Tongue (tissue), 2 donors: Measurements from ENCODE around the gene GPR158. TPM values are rescaled to one million over a fixed set of nuclear protein-coding genes. Genes with fewer than 3 reads are reported as not detected.
"Not testable (repeated sequence)": the region's sequence is repeated elsewhere in the genome, so short reads cannot be mapped to it uniquely, and the experiment has no call there.

Source experiments
- DNase-seq: peaks from one replicate; pipeline ENCODE4 v3.0.0-alpha.2; 2015
- total RNA-seq: library from RNA; depleted of rRNA; stranded (reverse); fragments of >200 nt; gene quantifications from one replicate; pipeline ENCODE4 v1.2.3, GENCODE V29; 2014

The GPR158 gene
- total RNA-seq, 1 donor from 2014 or later = 0.10 TPM

DNA sequence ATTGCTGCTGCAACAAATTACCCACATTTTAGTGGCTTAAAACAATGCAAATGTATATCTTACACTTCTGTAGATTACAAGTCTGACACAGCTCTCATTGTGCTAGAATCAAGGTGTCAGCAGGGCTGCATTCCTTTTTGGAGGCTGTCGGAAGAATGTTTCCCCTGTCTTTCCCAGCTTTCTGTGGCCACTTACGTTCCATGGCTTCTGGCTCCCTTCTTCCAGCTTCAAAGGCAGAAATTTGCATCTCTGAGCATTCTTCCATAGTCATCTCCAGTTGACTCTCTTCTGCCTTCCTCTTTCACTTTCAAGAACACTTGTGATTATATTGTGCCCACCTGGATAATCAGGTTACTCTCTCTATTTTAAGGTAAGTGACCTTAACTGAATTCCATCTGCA, 125.3 kb downstream of the GPR158 start:
- no peak for DNase-seq

DNA sequence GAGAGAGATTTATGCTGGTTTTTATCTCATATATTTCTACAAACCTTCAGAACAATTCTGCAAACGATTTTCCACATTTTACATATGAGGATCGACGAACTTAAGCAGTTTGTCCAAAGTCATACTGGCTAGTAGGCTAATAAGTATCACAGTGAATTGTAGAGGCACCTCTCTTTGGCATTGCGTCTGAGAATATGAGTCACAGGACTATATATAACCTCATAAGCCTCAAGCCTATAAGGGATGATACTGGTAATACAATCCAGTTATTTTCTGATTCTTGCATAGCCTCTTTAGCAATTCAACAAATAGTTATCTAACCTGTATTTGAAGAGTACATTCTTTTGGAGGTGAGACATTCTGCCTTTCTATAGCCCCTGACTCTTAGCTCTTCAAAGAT, 129.8 kb downstream of the GPR158 start:
- DNase-seq = no peak

DNA sequence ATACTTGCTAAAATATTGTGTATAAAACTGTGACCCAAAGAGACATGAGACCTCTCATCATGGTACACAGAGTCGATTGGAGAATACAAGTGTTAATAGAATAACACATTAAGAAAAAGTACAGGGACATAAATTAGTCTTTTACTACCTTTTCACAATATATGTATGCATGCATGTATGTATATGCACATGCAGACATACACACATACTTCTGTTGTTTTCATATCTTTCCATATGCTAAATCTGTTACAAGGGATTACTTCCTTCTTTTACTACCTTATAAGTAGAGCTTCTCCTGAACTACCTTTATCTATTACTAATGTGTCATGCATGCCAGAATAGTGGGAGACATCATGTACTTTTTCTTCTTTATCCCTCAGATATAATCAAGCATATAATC, 131.6 kb downstream of the GPR158 start:
- no peak for DNase-seq

DNA sequence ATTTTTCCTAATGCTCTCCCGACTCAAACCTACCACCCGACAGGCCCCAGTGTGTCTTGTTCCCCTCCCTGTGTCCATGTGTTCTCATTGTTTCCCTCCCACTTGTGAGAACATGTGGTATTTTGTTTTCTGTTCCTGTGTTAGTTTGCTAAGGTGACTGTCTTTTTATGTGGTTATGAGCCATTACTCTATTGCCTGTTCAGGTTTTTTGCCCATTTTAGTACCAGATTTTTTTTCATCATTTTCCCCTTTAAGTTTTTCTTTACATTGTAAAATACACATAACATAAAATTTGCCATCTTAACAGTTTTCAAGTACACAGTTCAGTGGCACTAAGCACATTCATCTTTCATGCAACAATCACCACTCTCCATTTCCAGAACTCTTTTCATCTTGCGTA, 133.5 kb downstream of the GPR158 start:
- no peak for DNase-seq

DNA sequence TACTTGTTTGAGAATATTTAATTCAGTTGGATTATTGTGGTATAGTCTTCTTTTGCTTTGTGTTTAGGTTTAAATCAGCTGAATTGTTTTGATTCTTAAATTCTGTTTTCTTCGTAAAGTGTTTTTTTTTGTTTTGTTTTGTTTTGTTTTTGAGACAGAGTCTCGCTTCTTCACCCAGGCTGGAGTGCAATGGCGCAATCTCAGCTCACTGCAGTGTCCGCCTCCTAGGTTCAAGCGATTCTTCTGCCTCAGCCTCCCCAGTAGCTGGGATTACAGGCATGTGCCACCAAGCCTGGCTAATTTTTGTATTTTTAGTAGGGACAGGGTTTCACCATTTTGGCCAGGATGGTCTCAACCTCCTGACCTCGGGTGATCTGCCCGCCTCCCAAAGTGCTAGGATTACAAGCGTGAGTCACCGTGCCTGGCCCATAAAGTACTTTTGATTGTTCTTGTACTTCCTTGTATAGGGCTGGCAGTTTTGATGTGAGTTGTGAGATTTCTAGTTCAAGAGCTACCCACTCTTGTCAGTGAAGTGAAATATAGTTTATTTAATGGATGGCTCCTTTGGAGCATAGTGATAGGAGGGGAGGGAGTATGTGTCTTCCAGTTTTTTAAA, 142.9 kb downstream of the GPR158 start:
- not testable (repeated sequence) for DNase-seq

DNA sequence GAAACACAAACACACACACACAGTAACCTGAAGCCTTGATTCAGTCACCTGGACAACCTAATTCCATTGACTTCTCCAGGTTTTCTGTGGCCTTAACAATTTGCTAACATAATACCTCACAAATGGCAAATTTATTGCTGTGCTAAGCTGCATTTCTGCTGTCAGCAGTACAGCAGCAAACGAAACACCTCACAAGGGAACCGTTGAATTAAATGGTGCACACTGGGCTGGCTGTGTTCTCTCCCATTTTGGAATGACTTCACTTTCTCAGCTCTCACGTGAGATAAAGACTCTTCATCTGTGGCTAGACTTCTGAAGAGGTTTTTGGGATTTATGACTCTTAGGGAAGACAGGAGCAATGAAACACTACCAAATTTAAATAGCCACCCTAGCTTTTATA, 152.5 kb downstream of the GPR158 start:
- DNase-seq = no peak

DNA sequence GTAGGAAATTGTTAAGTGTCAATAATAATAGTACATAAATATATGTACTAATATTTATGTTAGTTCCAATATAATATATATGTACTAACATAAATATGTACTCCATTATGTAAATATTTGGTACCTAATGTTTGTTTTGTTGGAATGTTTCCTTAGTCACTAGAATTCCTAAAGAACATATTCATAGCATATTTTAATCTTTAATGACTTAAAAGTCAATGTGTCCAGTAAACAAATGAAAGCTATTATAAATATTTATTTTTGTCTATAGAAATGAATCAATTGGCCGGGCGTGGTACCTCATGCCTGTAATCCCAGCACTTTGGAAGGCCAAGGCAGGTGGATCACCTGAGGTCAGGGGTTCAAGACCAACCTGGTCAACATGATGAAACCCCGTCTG, 153.6 kb downstream of the GPR158 start:
- no peak for DNase-seq

DNA sequence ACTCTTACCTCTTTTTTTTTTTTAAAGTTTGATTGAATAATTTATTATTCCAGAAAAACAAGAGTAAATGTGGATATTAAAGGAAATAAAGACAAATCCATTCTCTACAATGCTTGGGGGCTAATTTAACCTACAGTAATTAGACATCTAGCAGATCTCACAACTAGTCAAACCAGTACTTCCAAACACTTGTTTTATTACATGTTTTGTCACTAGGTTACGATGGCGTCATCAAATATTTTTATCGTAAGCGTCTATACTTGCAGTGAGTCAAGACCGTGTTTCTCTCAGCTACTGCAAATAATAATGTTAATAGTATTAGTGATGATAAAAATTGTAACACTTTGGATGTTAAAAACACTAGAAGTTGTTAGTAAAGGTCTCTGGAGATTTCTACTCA, 154.8 kb downstream of the GPR158 start:
- not testable (repeated sequence) for DNase-seq

DNA sequence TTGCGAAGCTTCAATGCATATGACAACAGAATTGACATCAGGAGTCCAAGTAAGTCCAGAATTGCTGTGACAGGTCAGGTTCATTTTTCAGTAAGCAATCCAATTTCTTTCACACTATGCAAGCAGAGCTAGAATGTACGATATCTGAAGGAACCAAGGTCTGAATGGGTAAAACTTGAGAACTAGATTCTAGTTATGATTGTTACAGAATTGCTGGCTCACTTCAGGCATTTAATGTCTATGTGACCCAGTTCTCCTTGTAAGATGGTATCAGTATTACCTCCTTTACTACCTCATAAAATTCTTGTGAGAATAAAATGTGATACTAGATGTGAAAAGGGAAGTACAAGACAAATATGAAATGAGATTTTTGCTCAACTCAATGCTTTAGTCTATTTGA, 159.6 kb downstream of the GPR158 start:
- DNase-seq = no peak

DNA sequence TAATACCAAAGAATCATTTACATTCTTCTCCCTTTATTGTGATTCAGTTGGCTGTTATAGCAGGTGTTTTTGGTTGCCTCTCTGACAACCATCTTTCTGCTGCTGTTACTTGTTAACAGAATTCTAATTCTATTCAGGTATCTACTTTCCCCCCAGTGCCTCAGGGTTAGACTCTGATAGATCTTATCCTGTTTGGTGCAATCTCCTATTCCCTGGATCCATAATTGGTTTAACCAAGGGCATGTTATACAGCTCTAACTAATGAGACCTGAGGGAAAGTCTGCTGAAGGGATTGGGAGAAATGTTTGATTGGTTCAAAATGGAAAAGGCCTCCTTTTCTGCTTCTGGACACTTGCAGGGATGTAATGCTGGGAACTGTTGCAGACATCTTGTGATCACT, 161.5 kb downstream of the GPR158 start:
- no peak for DNase-seq

DNA sequence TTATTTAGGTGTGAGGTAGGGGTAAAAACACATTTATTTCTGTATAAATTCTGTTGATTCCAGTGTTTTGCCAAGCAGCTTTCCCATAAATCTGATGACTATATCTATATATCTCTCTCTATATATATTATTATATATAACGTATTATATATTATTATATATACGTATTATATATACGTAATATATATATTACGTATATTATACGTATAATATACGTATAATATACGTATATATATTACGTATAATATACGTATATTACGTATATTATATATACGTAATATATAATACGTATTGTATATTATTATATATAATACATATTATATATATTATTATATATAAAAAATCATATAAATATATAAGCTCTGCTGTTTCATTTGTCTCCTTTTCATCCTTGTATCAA, 163.5 kb downstream of the GPR158 start:
- no peak for DNase-seq

DNA sequence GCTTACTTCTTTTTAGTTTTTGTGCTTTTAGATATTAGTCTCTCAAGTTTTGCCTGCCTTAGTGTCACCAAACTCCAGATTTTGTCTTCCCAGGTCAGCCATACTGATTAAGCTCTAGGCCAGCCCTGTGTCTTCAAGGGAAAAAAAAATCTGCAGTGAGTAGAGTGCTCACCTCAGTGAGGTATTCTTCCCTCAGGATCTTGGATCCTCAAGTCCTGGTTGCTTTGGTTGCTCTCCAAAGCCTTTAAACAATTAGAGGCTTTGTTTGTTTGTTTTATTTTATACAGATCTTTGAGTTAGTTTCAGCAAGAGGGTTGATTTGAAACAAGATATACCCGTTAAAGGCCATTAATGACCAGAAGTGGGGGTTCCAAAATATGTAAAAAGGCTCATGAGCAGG, 165.2 kb downstream of the GPR158 start:
- DNase-seq = no peak

DNA sequence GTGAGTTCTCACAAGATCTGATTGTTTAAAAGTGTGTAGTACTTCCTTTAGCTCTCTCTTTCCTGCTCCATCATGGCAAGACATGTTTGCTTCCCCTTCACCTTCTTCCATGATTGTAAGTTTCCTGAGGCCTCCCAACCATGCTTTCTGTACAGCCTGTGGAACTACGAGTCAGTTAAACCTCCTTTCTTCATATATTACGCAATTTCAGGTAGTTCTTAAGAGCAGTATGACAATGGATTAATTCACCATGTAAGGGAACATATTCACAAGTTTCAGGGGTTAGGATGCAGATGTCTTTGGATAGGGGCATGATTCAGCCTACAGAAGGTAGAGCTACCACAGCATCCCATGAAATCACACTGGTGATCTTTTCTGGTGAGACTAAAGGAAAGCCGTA, 174.7 kb downstream of the GPR158 start:
- no peak for DNase-seq

DNA sequence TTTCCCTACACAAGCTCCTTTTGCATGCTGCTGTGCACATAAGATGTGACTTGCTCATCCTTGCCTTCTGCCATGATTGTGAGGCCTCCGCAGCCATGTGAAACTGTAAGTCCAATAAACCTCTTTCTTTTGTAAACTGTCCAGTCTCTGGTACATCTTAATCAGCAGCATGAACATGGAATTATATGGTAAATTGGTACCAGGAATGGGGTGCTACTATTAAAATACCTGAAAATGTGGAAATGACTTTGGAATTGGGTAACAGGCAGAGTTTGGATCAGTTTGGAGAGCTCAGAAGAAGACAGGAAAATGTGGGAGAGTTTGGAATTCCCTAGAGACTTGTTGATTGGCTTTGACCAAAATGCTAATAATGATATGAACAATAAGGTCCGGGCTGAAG, 181.8 kb downstream of the GPR158 start:
- no peak for DNase-seq

DNA sequence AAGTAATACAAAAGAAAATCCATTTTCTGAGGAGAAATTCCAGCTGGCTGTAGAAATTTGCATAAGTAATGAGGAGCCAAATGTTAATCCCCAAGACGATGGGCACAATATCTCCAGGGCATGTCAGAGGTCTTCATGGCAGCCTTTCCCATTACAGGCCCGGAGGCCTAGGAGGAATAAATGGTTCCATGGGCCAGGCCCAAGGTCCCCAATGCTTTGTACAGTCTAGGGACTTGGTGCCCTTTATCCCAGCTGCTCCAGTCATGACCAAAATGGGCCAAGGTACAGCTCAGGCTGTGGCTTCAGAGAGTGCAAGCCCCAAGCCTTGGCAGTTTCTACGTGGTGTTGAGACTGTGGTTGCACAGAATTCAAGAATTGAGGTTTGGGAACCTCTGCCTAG, 182.5 kb downstream of the GPR158 start:
- DNase-seq = no peak

DNA sequence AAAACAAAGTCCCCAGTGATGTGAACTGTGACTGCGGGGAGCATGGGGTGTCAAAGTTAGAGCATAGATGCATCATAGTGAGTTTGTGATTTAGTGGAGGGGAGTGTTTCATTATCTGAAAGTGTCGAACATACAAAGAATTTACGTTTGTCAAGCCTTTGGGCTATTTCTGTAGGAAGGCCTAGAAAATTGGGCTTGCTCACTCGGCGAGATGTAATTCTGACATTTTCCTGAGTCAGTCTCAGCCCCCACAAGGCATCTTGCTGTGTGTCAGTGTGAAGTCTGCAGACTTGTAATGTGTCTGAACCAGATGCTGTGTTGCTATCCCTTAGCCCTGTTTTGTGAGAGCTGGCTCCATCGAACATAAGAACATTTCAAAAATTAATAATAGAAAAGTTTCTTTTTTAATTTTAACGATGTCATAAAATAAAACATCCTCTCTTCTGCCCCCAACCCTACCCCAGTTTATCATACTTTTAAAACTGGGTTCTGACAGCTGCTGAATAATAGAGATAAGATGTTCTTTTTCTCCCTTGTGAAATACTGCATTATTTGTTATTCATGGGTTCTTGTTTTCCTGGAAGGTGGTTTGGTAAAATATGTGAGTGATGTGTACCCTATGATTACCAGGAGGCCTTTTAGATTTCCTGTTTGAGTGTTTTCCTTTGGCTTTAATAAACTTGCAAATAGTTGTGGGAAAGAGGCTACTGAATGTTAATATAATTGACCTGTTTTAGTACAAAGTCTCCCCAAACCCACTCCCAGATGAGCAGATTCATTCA, 207.4 kb downstream of the GPR158 start:
- no peak for DNase-seq

DNA sequence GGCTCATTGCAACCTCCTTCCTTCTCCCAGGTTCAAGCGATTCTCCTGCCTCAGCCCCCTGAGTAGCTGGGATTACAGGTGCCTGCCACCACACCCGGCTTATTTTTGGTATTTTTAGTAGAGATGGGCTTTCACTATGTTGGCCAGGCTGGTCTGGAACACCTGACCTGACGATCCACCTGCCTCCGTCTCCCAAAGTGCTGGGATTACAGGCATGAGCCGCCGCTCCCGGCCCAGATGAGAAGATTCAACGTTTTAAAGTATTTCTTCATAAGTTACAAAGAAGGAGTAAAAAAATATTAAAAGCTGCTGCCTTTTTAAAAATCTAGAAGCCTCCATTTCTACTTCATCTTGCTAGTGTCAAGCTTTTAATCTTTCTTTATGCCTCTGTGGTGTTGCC, 208.1 kb downstream of the GPR158 start:
- DNase-seq = not testable (repeated sequence)

DNA sequence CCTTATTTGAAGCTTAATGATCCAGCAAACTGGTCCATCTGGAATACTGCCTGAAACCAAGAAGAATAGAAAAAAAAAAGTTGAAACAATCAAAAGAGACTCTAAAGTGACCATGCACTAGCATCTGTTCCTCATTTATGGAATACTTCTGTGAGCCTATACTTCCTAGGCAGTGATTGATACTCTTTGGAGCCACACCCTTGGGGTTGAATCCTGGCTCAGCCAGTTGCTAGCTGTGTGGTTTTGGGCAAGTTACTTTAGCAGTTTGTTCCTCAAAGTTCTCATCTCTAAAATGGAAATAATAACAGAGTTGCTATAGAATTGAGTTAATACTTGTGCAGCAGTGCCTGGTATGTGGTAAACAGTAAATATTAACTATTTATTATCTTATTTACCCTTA, 208.9 kb downstream of the GPR158 start:
- DNase-seq = no peak

DNA sequence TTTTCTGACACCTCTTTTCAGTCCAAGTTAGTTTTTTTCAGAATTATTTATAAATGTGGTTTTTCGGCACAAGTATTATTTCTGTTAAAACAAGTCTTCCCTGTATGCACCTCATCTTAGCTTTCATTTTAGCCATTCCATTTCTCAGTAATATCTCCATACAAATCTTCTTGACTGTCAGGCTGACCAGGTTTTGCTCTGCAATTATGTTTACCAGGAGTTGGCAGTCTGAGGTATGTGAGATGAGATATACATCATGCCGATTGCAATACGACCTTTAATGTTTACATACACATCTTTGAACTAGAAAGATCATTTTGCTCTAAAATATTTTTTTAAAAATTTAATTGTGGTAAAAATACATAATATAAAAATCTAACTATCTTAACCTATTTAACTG, 209.8 kb downstream of the GPR158 start:
- no peak for DNase-seq

DNA sequence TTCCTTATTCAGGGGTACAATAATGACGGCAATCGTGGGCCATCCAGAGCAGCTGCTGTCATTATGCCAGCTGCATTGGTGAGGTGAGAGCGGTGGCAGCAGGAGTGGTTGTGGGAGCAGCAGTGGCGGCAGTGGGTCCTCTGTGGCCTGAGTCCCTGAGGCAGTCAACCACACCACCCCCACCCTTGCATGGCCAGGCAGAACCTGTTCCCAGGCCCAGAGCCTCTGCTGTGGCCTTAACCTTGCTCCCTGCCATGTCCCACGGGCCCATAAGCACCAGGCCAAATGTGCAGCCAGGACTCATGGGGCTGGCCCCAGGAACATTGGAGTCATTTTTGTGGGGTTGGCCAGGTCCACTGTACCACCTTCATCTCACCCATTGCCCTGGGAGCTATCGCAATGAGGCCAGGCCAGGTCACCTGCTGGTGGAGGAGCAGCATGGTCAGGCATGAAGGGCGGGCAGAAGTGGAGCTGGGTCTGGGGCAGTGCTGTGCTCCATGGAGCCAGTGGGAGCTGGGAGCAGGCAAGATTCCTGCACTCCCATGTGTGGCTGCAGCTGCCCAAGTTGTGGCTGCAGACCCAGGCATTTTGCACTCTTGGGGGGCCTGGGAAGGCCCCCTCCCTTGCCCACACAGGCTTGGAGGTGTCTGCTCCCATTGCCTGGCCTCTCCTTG, 213.5 kb downstream of the GPR158 start:
- DNase-seq = no peak

DNA sequence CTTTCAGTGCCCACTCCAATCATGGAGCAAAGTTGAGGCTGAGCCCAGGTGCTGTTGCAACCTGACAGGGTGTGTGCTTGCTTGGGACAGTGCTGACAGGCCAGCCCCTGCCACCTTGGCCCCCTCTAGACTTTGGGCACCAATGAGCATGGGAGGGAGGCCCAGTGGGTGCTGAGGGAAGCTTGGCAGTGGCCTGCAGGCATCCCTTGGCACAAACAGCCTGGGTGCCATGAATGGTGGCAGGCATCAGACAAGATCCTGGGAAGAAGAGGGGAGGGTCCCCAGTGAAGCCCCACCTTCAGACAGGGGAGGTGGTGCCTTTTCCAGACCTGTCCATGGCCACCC, 214.0 kb downstream of the GPR158 start:
- DNase-seq = no peak

DNA sequence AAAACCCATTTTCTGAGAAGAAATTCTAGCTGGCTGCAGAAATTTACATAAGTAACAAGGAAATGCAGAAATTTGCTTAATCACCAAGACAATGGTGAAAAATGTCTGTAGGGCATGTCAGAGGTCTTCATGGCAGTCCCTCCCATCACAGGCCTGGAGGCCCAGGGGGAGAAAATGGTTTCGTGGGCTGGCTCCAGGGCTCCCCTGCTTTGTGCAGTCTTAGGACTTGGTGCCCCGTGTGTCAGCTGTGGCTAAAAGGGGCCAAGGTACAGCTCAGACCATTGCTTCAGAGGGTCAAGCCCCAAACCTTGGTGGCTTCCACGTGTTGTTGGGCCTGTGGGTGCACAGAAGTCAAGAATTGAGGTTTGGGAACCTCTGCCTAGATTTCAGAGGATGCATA, 215.9 kb downstream of the GPR158 start:
- DNase-seq = no peak

DNA sequence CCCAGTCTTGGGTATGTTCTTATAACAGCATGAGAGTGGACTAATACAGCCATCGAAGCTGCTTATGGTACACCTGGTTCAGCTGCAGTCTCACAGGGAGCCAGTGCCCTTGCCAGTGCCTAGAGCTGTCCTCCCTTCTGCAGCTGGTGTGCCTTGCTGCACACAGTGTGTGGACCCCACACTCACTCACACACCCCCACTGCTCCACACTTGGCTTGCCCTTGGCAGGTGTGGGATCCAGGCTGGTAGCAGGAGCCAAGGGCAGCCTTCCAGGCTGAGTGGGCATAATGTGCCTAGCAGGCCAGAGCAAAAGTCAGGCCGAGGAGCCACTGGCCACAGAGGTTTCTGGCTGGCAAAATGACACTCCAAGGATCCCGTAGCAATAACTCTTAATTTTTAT, 217.3 kb downstream of the GPR158 start:
- no peak for DNase-seq

DNA sequence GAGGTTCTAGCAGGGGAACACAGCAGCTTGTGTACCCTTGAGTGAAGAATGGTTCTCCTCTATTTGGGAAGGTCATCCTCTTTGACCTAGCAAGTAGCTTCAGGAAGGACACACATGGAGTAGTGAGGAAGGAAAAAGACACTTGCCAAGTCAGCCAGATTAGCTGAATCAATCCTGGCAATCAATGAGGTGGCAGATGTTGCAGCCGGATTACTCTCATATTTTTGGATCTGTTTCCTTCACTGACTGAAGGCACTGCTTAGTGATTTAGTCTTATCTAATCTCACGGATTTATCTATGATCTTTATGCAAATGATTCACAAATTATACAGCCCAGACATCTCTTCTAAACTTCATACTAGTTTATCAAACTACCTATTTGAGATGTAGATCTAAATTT, 218.8 kb downstream of the GPR158 start:
- DNase-seq = no peak
